Neural crest cell (in vitro differentiated cells): Measurements from ENCODE around the gene GALNTL6. TPM values are rescaled to one million over a fixed set of nuclear protein-coding genes. Genes with fewer than 3 reads are reported as not detected.
"Not testable (repeated sequence)": the region's sequence is repeated elsewhere in the genome, so short reads cannot be mapped to it uniquely, and the experiment has no call there.

Experiments
- DNase-seq: peaks from one replicate; pipeline ENCODE4 v3.0.0; 2021; ENCODE audit warnings: low read depth, mixed read lengths, low spot score
- H3K27ac Mint-ChIP-seq: one replicate; pipeline ENCODE4 v1.8.0; 2021; ENCODE audit warnings: mild to moderate bottlenecking, mixed read lengths; ENCODE audit not compliant: unreplicated experiment
- H3K27me3 Mint-ChIP-seq: 2 replicates; pipeline ENCODE4 v1.8.0; 2021; ENCODE audit warnings: low read depth, mild to moderate bottlenecking, mixed read lengths
- H3K36me3 Mint-ChIP-seq: 2 replicates; pipeline ENCODE4 v1.8.0; 2021; ENCODE audit warnings: low read depth, mild to moderate bottlenecking, mixed read lengths
- H3K4me1 Mint-ChIP-seq: 2 replicates; pipeline ENCODE4 v1.8.0; 2021; ENCODE audit warnings: mixed read lengths
- H3K4me3 Mint-ChIP-seq: one replicate; pipeline ENCODE4 v1.8.0; 2021; ENCODE audit warnings: mild to moderate bottlenecking, mixed read lengths
- H3K9me3 Mint-ChIP-seq: 2 replicates; pipeline ENCODE4 v1.8.0; 2021; ENCODE audit warnings: mixed read lengths
- CTCF ChIP-seq: fragments of 200-600 bp; sonication (generic); conservative IDR thresholded peaks from 2 replicates; pipeline ENCODE4 v1.5.0; 2021; ENCODE audit warnings: antibody characterized with exemption, mild to moderate bottlenecking
- total RNA-seq: library from RNA; stranded (reverse); gene quantifications from 2 replicates; pipeline ENCODE4 v1.2.1, GENCODE V29; 2021

The GALNTL6 gene
- total RNA-seq, 1 donor from 2014 or later = 0.07 TPM

- H3K4me1 Mint-ChIP-seq = no peaks in the 10 kb centered on the region
- no peak overlapping the region for H3K4me3 Mint-ChIP-seq
- DNase-seq = no peak
- no peak overlapping the region for H3K27ac Mint-ChIP-seq
- H3K36me3 Mint-ChIP-seq = peaks cover 2% of the 10 kb centered on the region
- no peaks in the 10 kb centered on the region for H3K27me3 Mint-ChIP-seq
- TF ChIP-seq CTCF = no peak
- H3K9me3 Mint-ChIP-seq = peaks cover 2% of the 10 kb centered on the region
Observed at GRCh38 chr4:172963498-172964294, 1150.5 kb downstream of the GALNTL6 start.

- not testable (repeated sequence) for H3K4me1 Mint-ChIP-seq, H3K4me3 Mint-ChIP-seq, H3K27ac Mint-ChIP-seq, H3K27me3 Mint-ChIP-seq, DNase-seq
- Mint-ChIP-seq H3K36me3 (peaks cover 11% of the 10 kb centered on the region), H3K9me3 (peaks cover 18% of the 10 kb centered on the region)
Observed at GRCh38 chr4:172970189-172970588, 1157.0 kb downstream of the GALNTL6 start.

- no peaks in the 10 kb centered on the region for H3K27me3 Mint-ChIP-seq
- no peak overlapping the region for H3K27ac Mint-ChIP-seq
- H3K4me3 Mint-ChIP-seq = no peak overlapping the region
- peaks cover 9% of the 10 kb centered on the region for H3K9me3 Mint-ChIP-seq
- peaks cover 5% of the 10 kb centered on the region for H3K36me3 Mint-ChIP-seq
- TF ChIP-seq CTCF = no peak
- no peaks in the 10 kb centered on the region for H3K4me1 Mint-ChIP-seq
- no peak for DNase-seq
Observed at GRCh38 chr4:172974586-172974985, 1161.4 kb downstream of the GALNTL6 start.

DNA sequence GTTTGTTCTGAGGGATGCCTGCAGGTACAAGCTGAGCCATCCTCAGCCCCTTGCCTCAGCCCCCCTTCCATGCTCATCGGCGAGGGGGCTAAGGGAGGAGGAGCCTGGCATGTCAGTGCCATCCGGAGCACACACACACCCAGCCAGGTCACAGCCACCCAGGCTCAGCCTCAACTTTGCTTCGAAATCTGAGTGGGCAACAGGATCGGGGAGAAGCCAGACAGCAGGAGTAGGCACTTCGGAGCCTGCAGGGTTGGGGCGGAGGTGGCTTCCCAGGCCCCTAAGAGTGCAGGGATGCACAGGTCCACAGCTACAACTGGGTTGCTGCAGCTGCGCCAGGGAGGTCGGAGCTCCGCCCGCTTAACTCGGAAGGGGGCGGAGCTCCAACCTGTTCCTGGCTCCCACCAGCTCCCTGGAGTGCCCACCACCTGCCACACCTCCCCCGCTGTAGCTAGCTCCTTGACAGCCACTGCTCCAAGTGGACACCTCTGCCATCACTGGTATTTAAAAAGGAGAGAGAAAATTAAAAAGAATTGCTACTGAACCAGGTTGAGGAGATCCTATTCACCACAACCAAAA lies 1162.5 kb downstream of the GALNTL6 start:
- Mint-ChIP-seq H3K36me3 (no peaks in the 10 kb centered on the region), H3K4me3 (no peak overlapping the region), H3K9me3 (peaks cover under 1% of the 10 kb centered on the region), H3K27me3 (no peaks in the 10 kb centered on the region), H3K4me1 (no peaks in the 10 kb centered on the region), H3K27ac (no peak overlapping the region)
- TF ChIP-seq CTCF = no peak
- DNase-seq = no peak

DNA sequence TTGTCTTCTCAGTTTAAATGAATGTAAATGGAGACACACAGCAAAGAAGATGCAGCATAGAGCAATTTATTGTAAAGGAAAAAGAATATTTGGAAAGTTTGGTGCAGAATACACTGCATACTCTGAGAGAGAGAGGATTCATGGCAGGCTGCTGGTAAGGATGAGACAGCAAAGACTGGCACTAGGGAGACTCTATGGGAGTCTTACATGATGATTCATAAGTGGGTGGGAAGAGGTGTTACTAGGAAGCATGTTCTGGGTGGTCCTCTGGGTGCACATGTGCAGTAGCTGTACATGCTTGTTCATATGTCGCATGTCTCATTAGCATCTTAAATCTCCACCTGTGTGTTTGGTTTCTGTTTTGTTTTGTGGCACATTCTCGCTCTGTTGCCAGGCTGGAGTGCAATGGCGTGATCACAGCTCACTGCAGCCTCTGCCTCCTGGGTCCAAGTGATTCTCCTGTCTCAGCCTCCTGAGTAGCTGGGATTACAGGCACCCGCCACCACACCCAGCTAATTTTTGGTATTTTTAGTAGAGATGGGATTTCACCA lies 1164.4 kb downstream of the GALNTL6 start:
- H3K36me3 Mint-ChIP-seq, H3K4me3 Mint-ChIP-seq: not testable (repeated sequence)

GRCh38 chr4:172978848-172979247 lies 1165.6 kb downstream of the GALNTL6 start:
- no peak for TF ChIP-seq CTCF
- H3K27ac Mint-ChIP-seq = no peak overlapping the region
- peaks cover 12% of the 10 kb centered on the region for H3K4me1 Mint-ChIP-seq
- no peak for DNase-seq
- no peak overlapping the region for H3K4me3 Mint-ChIP-seq
- H3K9me3 Mint-ChIP-seq = peaks cover 3% of the 10 kb centered on the region
- peaks cover 4% of the 10 kb centered on the region for H3K36me3 Mint-ChIP-seq
- H3K27me3 Mint-ChIP-seq = no peaks in the 10 kb centered on the region

More for the DNA sequence above, 1164.4 kb downstream of the GALNTL6 start:
- H3K4me1 Mint-ChIP-seq, H3K27me3 Mint-ChIP-seq, DNase-seq, H3K9me3 Mint-ChIP-seq, H3K27ac Mint-ChIP-seq: not testable (repeated sequence)
